Myocyte (in vitro differentiated cells): ENCODE results near the gene PLXNB2. TPM values are rescaled to one million over a fixed set of nuclear protein-coding genes. Genes with fewer than 3 reads are reported as not detected.
A peak's percentile ranks its signal among the peaks of the same experiment; 100 is the strongest.

Experiments
- DNase-seq: peaks from one replicate; pipeline ENCODE4 v3.0.0-alpha.2; 2012; ENCODE audit warnings: low read depth
- total RNA-seq: library from RNA; depleted of rRNA; stranded (reverse); fragments of >200 nt; gene quantifications from 2 replicates; pipeline ENCODE4 v1.2.3, GENCODE V29; 2014

PLXNB2 gene
- total RNA-seq, 1 donor from 2014 or later, result 112 TPM

DNA sequence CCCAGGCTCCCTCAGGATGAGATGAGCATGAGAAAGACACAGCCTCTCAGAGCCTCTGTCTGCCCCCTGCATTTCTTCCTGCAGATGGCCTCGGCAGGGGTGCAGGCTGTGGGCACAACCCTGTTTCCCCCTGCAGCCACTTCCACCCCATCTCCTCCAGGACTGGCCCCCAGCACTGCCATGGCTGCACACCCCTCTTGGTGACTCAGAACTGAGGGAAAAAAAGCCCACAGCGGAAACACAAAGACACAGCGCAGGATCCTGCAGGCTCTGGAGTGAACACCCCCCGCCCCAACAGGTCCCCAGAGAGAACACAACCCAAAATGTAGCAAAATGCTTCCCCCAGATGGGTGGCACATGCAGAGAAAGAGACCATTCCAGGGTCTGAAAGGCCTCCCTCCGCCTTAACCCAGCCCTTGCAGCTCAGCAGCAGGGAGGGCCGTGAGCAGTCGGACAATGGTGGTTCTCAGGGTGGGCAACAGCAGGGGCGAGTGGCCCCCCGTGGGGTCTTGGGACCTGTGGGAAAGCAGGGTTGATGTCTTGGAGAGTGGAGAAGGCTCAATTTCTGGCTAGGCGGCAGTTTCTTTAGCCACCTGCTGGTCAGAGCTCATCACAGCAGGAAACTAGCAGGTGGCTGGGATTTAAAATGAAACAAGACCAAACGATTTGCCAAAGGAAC, 70.6 kb downstream of the PLXNB2 start:
- peak; percentile 45 for DNase-seq

DNA sequence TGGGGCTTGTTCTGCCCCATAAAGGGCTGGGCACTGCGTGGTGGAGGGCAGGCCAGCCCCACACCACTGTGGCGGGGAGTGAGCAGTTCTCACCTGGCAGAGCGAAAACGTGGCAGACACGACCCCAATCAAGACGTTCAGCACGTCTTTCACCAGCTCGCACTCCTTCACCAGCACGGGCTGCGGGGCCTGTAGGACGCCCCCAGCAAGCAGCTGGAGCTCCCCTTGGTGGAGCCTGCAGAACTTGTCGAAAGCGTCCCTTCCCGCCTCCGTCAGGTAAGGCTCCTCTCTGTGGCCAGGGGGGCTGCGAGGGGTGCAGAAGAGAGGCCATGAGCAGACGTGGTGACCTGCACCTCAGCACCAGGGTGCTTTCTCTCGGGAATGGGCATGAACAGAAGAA, 74.2 kb downstream of the PLXNB2 start:
- no peak for DNase-seq

DNA sequence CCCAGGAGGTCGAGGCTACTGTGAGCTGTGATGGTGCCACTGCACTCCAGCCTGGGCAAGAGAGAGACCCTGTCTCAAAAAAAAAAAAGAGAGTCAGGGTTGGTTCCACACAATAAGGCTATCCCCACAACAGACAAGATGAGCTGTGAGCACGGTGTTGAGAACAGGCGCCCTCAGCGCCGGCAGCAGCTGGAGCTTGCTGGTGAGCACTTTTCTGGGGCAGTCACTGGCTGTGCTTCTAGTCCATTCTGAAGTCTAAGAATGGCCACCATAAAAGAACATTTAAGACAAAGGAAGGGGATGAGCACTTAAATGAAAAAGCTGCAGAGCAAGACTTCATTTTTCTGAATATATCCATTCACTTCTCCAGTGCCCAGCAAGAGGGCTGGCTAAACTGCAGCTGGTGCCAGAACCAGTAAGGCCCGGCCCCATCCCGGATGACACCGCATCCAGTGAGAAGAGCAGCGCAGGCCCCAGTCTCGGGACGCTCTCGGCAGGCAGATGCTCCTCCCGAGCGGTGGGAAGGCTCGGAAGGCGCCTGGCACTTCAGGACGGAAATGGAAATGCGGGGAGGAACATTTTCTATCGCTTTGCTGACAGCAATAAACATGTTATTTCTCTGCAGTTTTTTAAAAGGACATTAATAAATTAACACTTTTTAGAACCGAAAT, 74.8 kb downstream of the PLXNB2 start:
- no peak for DNase-seq

DNA sequence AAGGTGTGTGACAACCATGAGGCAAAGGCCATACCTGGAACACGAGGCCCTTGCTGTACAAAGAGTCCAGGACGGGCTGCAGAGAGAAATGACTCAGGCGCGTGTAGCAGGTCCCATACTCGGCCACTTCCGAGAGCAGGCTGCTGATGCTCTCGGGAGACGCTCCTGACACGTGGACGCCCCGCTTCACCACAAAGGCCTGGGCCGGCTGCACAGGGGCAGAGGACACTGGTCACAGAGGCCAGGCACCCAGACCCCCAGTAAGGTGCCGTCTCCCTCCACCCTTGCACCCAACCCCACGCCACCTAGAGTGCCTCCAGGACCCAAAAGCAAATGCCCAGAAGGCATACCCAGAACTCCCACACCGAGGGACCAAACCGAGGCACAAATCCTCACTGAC, 78.1 kb downstream of the PLXNB2 start:
- DNase-seq, result no peak

DNA sequence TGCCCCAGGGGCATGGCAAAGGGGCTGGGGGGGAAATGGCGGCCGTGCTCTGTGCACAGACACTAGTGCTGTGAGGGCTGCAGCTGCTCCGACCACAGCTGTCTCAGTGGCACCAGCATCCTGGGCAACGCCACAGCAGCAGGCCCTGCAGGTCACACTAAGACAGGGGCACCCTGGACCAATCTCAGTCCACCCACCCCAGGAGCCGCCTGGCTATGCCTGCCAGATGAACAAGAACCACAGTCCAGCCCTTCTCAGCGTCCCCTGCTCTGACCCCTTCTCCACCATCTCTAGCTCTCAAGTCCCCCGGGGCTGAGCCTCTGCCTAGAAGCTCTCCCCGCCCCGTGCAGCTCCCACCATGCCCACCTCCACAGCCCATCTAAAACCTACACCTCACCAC, 79.1 kb downstream of the PLXNB2 start:
- no peak for DNase-seq

DNA sequence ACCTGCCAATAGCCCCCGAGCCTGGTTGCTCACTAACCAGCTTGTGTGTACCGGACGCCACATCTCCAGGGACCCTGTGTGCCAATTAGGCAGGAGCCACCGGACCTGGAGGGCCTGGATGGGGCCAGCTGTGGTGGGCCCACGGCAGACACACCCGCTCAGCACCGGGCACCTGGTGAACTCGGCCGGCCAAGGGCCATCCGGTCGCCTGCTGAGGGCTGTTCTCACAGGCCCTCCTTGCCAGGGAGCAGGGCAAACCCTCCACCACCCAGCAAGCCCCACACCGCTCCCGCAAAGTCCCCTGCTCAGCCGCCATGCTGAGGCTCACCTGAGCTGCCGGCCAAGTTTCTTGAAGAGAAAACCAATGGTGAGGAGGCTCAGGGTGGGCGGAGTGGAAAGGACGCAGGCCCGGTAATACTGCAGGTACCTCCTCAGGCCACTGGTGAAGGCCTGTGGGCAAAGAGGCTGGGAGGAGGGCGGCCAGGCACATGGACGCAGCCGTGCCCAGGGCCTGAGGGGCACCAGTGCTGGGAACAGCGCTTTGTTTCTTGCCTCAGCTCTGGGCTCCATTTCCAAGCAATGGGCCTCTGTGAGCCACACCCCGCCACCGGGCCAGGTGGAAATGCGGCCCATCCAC, 79.7 kb downstream of the PLXNB2 start:
- no peak for DNase-seq

DNA sequence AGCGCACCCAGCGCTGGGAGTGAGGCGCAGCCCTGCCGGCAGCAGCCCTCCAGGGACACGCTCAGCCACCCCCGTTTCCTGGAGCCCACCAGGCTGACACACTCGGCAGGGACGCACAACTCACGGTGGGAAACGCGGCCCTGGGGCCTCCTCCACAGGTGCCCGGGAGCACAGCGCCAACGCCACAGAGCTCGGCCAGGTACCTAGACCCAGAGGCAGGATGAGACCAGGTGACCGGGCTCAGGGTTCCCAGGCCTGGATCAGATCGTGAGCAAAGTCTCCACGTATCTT, 80.6 kb downstream of the PLXNB2 start:
- DNase-seq, result no peak

DNA sequence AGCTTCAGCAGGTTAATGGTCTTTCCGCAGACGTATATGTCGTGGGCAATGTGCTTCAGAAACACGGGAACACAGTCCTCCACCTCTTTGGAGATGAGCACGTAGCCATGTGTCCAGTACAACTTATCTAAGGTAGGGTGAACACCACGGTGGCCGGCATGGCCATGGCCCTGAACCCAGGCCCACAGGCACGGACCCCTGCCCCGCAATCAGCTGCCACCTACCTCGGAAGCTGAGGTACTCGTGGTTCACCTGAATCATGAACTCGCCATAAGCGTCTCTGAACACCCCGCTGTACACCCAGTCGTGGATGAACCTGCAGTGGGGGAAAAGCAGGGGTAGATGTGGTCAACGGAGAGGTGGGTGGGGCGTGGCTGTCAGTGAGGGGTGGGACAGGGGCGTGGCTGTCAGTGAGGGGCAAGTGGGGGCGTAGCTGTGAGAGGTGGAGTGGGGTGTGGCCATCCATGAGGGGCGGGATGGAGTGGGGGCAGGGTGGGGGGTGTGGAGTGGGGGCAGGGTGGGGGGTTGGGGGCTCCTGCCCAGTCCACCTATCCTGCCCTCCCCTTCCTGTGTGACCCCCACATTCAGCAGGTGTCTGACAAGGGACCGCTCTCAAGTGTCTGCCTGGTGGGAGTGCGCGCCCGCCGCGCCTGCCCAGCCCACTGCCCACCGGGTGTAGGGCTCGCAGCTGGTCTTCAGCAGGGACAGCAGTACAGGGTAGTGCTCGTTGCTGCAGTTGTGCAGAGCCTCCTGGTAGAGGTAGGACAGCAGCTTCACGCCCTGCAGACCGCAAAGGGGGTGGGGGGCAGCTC, 81.2 kb downstream of the PLXNB2 start:
- DNase-seq, result no peak

DNA sequence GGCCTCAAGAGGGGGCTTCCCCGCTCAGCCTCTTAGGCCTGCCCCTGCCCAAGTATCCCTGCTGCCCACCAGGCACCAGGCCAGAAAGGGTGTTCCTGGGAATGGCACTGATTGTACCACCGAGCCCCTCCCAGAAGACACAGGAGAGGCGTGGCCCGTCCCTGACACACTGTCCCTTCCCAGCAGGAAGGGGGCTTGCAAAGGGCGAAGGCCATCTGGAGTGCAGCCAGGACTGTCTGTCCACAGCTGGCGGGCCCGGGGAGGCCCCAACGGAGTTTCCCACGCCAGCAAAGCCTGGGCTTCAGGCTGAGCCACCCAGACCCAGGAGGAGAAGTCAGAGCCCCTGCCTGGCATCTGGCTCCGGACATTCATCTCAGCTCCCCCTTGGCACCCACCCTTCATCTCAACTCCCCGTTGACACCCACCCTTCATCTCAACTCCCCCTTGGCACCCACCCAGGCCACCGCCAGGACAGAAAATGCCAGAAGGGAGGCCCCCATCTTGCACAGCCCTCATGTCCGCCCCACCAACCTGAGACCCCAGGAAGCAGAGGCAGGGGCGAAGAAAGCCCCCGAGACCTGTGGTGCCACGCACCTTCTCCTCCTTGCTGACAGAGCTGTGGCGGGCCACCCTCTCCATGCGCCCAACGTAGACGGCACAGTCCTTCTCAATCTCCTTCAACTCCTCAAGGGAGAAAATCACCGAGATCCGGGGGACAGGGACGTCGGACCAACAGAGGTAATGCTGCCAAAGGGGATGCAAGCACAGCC, 82.1 kb downstream of the PLXNB2 start:
- DNase-seq, result no peak

Other genes with a start within 250 kb of the PLXNB2 start
- not detected in 2 replicates for gene TTLL8, start 249.3 kb downstream of the PLXNB2 start, total RNA-seq
- gene MLC1, start 222.2 kb downstream of the PLXNB2 start, total RNA-seq, result not detected in 2 replicates
- gene MOV10L1, start 217.6 kb downstream of the PLXNB2 start, total RNA-seq, result 0.16 and 0.83 TPM in 2 replicates
- 0.08 and 0.26 TPM in 2 replicates for gene PANX2, start 136.9 kb downstream of the PLXNB2 start, total RNA-seq
- 16.3 and 26.3 TPM in 2 replicates for gene TRABD, start 121.7 kb downstream of the PLXNB2 start, total RNA-seq
- gene SELENOO, start 106.6 kb downstream of the PLXNB2 start, total RNA-seq, result 30.8 and 34.4 TPM in 2 replicates
- 33.7 and 35.4 TPM in 2 replicates for gene TUBGCP6, start 62.6 kb downstream of the PLXNB2 start, total RNA-seq
- gene HDAC10, start 56.4 kb downstream of the PLXNB2 start, total RNA-seq, result 12.9 and 22.5 TPM in 2 replicates
- 27.9 and 30.0 TPM in 2 replicates for gene MAPK12, start 46.0 kb downstream of the PLXNB2 start, total RNA-seq
- 3.2 and 3.3 TPM in 2 replicates for gene MAPK11, start 37.3 kb downstream of the PLXNB2 start, total RNA-seq
- gene DENND6B, start 19.4 kb upstream of the PLXNB2 start, total RNA-seq, result 4.7 TPM in 2 replicates
- 65.8 and 74.8 TPM in 2 replicates for gene PPP6R2, start 35.7 kb upstream of the PLXNB2 start, total RNA-seq
- gene SBF1, start 167.4 kb upstream of the PLXNB2 start, total RNA-seq, result 121 and 127 TPM in 2 replicates
- gene ADM2, start 173.9 kb upstream of the PLXNB2 start, total RNA-seq, result 0.67 and 1.6 TPM in 2 replicates
- gene MIOX, start 179.2 kb upstream of the PLXNB2 start, total RNA-seq, result not detected in 2 replicates
- 41.3 and 46.6 TPM in 2 replicates for gene LMF2, start 200.1 kb upstream of the PLXNB2 start, total RNA-seq
- 21.6 and 25.3 TPM in 2 replicates for gene NCAPH2, start 200.6 kb upstream of the PLXNB2 start, total RNA-seq
- gene SCO2, start 218.0 kb upstream of the PLXNB2 start, total RNA-seq, result 0.68 and 1.6 TPM in 2 replicates
- 1.7 and 2.1 TPM in 2 replicates for gene TYMP, start 222.4 kb upstream of the PLXNB2 start, total RNA-seq
- gene KLHDC7B, start 238.3 kb upstream of the PLXNB2 start, total RNA-seq, result not detected in 2 replicates